Neural crest cell (in vitro differentiated cells): Measurements from ENCODE around the gene ERFL. TPM values are rescaled to one million over a fixed set of nuclear protein-coding genes. Genes with fewer than 3 reads are reported as not detected.
"Not testable (repeated sequence)": the region's sequence is repeated elsewhere in the genome, so short reads cannot be mapped to it uniquely, and the experiment has no call there.

Source experiments
- DNase-seq: peaks from one replicate; pipeline ENCODE4 v3.0.0; 2021; ENCODE audit warnings: low read depth, mixed read lengths, low spot score
- H3K27ac Mint-ChIP-seq: one replicate; pipeline ENCODE4 v1.8.0; 2021; ENCODE audit warnings: mild to moderate bottlenecking, mixed read lengths; ENCODE audit not compliant: unreplicated experiment
- H3K27me3 Mint-ChIP-seq: 2 replicates; pipeline ENCODE4 v1.8.0; 2021; ENCODE audit warnings: low read depth, mild to moderate bottlenecking, mixed read lengths
- H3K36me3 Mint-ChIP-seq: 2 replicates; pipeline ENCODE4 v1.8.0; 2021; ENCODE audit warnings: low read depth, mild to moderate bottlenecking, mixed read lengths
- H3K4me1 Mint-ChIP-seq: 2 replicates; pipeline ENCODE4 v1.8.0; 2021; ENCODE audit warnings: mixed read lengths
- H3K4me3 Mint-ChIP-seq: one replicate; pipeline ENCODE4 v1.8.0; 2021; ENCODE audit warnings: mild to moderate bottlenecking, mixed read lengths
- H3K9me3 Mint-ChIP-seq: 2 replicates; pipeline ENCODE4 v1.8.0; 2021; ENCODE audit warnings: mixed read lengths
- CTCF ChIP-seq: fragments of 200-600 bp; sonication (generic); conservative IDR thresholded peaks from 2 replicates; pipeline ENCODE4 v1.5.0; 2021; ENCODE audit warnings: antibody characterized with exemption, mild to moderate bottlenecking
- total RNA-seq: library from RNA; stranded (reverse); gene quantifications from 2 replicates; pipeline ENCODE4 v1.2.1, GENCODE V29; 2021

ERFL gene
- total RNA-seq, 1 donor from 2014 or later: 0.12 TPM

DNA sequence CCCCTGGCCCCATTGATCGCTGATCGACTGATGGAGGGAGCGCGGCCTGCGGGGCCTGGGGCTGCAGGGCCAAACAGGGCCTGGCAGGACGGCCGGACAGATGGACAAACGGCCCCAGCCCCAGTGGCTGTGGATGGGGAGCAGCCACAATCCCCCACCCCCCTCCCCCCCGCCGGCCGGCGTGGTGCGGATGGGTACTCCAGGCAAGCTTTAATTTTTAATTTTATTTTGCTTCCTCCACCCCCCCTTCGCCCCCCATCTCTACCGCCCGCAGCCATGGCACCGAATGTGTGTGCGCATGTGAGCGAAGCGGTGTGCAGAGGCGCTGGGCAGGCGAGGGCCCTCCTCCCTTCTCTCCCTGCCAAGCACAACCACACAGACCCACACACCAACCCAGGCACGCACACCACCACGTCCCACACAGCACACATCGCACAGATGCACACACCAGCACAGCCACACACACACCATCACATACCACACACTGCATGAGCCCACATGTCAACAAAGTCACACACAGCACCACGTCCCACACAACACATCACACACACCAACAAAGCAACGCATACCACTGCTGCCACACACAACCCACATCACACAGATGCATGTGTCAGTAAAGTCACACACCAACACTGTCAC lies 12.4 kb downstream of the ERFL start:
- no peak for DNase-seq
- H3K9me3 Mint-ChIP-seq: no peaks in the 10 kb centered on the region

DNA sequence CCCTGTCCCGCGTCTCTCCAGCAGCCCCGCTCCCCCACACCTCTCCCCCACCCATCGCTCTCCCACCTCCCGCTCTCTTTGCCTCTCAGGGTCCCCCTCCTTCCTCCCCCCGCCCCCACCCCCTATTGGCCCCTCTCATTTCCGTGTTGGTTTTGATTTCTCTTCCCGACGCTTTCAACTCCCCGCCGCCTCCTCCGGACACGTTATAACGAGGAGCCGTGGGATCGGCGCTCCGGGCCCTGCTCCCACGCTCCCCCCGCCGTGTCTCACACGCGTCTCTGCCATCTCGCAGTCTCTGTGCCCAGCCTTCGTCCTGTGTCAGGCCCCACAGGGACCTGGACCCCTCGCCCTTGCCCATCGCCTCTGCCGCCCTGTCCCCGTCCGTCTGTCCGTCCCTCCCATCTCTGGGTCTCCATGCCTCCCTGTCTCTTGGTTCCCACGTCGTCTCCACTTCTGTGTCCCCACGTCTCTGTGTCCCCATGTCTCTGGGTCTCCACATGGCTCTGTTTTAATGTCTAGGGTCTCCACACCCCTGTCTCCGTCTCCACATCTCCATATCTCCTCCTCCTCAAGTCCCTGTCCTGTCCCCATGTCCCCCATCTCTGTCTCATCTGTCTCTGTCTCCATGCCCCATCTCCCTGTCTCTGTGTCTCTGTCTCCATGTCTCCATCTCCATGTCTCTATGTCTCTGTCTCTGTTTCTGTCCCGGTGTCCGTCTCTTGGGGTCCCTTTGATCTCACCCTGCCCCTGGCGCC lies 13.1 kb downstream of the ERFL start:
- Mint-ChIP-seq H3K27ac (no peak overlapping the region), H3K9me3 (no peaks in the 10 kb centered on the region), H3K4me3 (no peak overlapping the region), H3K36me3 (no peaks in the 10 kb centered on the region), H3K27me3 (no peaks in the 10 kb centered on the region), H3K4me1 (no peaks in the 10 kb centered on the region)
- no peak for TF ChIP-seq CTCF
- no peak for DNase-seq

More for the DNA sequence above, 12.4 kb downstream of the ERFL start:
- H3K27me3 Mint-ChIP-seq: peaks cover 1% of the 10 kb centered on the region
- no peak overlapping the region for H3K4me3 Mint-ChIP-seq
- no peak overlapping the region for H3K27ac Mint-ChIP-seq
- H3K36me3 Mint-ChIP-seq: no peaks in the 10 kb centered on the region
- no peaks in the 10 kb centered on the region for H3K4me1 Mint-ChIP-seq
- TF ChIP-seq CTCF: no peak

DNA sequence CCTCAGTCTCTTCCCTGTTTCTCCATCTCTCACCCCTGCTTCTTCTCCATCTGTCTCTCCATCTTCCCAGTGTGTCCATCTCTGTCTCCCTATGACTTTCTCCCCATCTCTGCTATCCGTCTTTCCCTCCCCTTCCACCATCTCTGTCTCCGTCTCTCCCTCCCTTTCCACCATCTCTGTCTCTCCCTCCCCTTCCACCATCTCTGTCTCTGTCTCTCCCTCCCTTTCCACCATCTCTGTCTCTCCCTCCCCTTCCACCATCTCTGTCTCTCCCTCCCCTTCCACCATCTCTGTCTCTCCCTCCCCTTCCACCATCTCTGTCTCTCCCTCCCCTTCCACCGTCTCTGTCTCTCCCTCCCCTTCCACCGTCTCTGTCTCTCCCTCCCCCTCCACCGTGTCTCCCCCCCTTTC lies 13.8 kb downstream of the ERFL start:
- H3K36me3 Mint-ChIP-seq, H3K9me3 Mint-ChIP-seq, H3K4me3 Mint-ChIP-seq, H3K27ac Mint-ChIP-seq, H3K27me3 Mint-ChIP-seq, DNase-seq, H3K4me1 Mint-ChIP-seq: not testable (repeated sequence)

GRCh38 chr19:41913538-41914423 lies 14.5 kb downstream of the ERFL start:
- no peak for DNase-seq
- no peaks in the 10 kb centered on the region for H3K4me1 Mint-ChIP-seq
- no peaks in the 10 kb centered on the region for H3K9me3 Mint-ChIP-seq
- peaks cover 6% of the 10 kb centered on the region for H3K27me3 Mint-ChIP-seq
- H3K27ac Mint-ChIP-seq: no peak overlapping the region
- no peak overlapping the region for H3K4me3 Mint-ChIP-seq
- TF ChIP-seq CTCF: no peak
- H3K36me3 Mint-ChIP-seq: no peaks in the 10 kb centered on the region

DNA sequence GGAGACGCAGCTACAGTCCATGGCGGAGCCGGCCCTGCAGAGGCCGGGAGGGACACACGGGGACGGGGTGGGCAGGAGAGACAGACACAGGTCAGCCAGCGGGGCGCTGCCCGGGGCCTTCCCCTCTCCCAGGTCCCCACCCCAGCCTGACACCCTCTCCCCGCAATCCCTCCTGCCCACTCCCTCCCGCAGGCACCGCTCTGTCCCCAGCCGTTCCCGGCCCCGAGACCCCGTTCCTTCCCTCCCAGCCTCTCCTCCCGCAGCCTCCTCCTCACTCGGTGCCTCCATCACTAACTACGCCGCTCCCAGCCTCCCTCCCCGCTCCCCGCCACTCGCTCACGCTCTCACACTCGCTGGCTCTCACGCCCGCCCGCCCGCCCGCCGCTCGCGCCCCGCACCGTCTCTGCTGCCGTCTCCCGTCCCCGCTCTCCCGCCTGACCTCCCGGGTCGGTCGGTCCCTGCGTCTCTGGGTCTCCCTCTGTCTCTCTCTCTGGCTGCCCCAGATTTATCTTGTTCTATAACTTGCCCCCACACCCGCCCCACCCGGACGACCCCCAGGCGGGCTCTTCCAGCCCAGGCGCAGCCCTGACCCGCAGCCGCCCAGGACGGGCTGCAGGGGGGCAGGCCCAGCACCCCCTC lies 15.2 kb downstream of the ERFL start:
- Mint-ChIP-seq H3K36me3 (no peaks in the 10 kb centered on the region), H3K4me1 (no peaks in the 10 kb centered on the region), H3K27ac (no peak overlapping the region), H3K27me3 (peaks cover 6% of the 10 kb centered on the region), H3K9me3 (no peaks in the 10 kb centered on the region), H3K4me3 (no peak overlapping the region)
- TF ChIP-seq CTCF: no peak
- no peak for DNase-seq
